AG09309 (cell line): Measurements from ENCODE around the gene KCNS1.

ENCODE experiments used
- DNase-seq: peaks from one replicate; pipeline ENCODE4 v3.0.0-alpha.2; 2010; ENCODE audit warnings: low read depth
- H3K4me3 ChIP-seq: 2 replicates; pipeline ENCODE4 v1.5.1; 2011; ENCODE audit warnings: mild to moderate bottlenecking, low read depth, low read length, moderate library complexity; ENCODE audit not compliant: control insufficient read depth
- TF ChIP-seq, protein P1 (sequence below): IDR thresholded peaks from 2 replicates; pipeline ENCODE4 v1.5.1; 2011; ENCODE audit warnings: mild to moderate bottlenecking, low read depth, low read length, inconsistent platforms; ENCODE audit not compliant: insufficient read depth, control insufficient read depth; ENCODE audit errors: missing control alignments

Gene KCNS1

DNA sequence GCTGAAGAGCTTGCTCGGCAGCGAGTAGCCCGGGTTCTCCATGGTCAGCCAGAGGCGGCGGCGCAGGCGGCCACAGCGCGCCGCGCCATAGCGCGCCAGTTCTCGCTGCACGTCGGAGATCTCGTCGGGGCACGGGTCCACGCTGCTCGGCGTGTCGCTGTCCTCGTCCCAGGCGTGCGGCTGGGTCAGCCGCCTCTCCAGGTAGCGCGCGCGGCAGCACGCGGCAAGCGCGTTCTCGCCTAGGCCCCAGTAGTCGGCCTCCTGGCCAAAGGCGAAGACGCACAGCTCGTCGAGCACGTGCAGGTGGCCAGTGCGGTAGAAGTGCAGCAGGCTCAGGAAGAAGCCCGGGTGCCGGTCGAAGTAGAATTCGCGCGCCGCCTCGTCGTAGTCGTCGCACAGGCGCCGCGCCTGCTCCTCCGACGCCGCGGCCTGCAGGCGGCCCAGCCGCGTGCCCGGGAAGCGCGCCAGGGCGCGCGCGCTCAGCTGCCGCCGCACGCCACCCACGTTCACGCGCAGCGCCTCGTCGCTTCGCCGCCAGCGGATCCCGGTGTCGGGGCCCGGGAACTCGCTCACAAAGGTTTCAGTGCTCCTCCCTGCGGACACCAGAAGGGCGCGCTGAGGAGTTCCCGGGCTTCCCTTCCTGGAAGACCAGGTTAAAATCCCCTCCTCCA is 2.7 kb downstream of the KCNS1 start:
- TF ChIP-seq, protein P1, sequence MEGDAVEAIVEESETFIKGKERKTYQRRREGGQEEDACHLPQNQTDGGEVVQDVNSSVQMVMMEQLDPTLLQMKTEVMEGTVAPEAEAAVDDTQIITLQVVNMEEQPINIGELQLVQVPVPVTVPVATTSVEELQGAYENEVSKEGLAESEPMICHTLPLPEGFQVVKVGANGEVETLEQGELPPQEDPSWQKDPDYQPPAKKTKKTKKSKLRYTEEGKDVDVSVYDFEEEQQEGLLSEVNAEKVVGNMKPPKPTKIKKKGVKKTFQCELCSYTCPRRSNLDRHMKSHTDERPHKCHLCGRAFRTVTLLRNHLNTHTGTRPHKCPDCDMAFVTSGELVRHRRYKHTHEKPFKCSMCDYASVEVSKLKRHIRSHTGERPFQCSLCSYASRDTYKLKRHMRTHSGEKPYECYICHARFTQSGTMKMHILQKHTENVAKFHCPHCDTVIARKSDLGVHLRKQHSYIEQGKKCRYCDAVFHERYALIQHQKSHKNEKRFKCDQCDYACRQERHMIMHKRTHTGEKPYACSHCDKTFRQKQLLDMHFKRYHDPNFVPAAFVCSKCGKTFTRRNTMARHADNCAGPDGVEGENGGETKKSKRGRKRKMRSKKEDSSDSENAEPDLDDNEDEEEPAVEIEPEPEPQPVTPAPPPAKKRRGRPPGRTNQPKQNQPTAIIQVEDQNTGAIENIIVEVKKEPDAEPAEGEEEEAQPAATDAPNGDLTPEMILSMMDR = no peak
- no peak overlapping the region for H3K4me3 ChIP-seq
- no peak for DNase-seq

DNA sequence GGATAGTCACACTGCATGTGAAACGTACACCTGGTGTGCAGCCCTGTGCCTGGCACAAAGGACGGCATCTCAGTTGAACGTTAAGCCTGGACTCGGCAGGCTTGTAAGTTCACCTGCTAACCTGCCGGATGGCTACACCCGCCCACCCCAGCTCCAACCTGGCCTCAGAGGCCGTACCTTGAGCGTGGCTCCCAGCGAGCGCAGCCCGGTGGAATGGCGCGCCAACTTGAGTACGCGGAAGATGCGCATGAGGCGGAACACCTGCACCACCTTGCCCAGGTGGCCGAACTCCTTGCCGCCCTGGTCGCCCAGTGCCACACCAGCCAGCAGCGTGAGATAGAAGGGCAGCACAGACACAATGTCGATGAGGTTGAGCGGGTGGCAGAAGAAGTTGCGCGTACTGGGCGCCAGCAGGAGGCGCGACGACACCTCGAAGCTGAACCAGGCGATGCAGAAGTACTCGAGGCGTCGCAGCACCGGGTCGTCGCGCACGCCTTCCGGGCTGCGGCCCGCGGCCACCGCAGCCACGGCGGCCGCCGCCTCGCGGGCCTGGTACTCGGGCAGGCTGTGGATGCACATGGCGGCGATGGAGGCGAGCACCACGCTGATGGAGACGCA is 3.3 kb downstream of the KCNS1 start:
- TF ChIP-seq, protein P1 = peak; percentile 52
- no peak overlapping the region for H3K4me3 ChIP-seq
- no peak for DNase-seq

DNA sequence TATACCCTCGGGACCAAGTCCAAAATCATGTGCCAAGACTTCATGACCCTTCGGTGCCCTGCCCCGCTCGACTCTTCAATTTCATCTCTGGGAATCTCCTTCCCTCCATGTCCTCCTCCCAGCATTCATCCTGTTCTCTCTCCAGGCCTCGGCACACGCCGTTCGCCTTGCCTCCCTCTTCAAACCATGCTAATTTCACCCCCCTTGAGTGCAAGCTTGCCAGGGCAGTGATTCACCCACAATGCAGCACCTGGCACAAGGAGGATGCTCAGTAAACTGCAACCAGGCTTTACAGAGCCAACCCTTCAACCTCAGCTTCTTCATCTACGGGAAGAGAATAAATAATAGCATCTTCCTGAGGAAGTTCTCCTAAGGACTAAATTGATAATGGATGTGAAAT is 4.1 kb downstream of the KCNS1 start:
- DNase-seq = no peak
- TF ChIP-seq, protein P1 = no peak
- H3K4me3 ChIP-seq = no peak overlapping the region

DNA sequence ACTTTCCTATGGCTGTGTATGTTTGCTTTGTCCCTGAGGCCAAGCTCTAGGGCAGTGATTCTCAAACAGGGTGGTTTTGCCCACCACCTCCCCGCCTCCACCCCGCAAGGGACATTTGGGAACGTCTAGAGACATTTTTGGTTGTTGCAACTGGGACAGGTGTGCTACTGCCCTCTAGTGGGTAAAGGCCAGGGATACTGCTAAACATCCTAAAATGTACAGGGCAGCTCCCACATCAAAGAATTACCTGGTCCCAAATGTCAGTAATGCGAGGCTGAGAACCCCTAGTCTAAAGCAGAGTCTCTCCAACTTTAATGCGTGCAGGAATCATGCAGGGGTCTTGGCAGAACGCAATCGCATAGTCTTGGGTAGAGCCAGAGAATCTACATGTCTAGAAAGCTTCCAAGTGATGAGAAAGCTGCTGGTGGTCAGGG is 5.1 kb downstream of the KCNS1 start:
- TF ChIP-seq, protein P1 = peak; percentile 78
- no peak overlapping the region for H3K4me3 ChIP-seq
- no peak for DNase-seq

DNA sequence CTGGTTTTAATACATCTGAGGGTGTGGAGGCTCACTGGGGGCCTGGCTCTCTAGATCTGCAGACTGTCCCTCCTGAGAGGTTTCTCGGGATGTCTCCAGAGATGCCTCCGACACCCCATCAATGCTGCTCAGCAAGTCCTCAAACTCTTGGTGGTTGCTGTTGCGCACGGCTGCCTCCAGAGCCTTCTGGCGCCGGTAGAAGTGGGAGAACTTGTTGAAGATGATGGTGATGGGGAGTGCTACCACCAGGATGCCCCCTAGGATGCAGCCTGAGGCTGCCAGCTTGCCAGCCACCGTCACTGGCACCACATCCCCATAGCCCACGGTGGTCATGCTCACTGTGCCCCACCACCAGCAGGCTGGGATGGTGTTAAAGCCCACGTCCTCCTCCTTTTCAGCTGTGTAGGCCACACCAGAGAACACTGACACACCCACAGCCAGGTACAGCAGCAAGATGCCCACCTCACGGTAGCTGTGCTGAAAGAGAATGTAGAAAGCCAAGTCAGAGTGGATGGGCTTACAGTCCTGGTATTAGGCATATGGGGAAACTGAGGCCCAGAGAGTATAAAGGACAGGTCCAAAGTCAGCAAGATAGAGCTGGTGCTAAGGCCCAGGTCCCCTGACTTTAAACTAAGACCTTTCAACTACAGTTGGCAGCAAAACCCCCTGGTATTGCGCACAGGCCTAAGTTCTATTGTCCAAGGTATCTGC is 5.9 kb downstream of the KCNS1 start:
- TF ChIP-seq, protein P1 = no peak
- DNase-seq = no peak
- H3K4me3 ChIP-seq = no peak overlapping the region

DNA sequence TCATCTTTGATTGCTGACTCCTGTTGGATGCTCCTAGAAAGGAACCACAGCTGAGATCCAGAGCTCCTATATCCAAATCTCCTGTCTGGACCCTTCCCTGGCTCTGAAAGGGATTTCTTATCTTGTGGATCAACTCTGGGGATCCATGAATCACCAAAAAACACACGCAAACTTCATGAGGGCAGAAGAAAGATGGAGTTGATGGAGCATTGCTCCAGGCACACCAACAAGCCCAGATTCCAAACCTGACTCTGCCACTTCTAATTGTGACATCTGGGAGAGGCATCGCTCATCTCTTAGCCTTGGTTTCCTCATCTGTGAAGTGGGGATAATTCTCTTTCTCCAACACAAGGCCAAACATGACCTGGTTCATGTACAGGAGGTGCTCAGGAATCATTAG is 6.7 kb downstream of the KCNS1 start:
- TF ChIP-seq, protein P1 = no peak
- H3K4me3 ChIP-seq = no peak overlapping the region
- no peak for DNase-seq
